Cardiac muscle cell (in vitro differentiated cells and primary cell): ENCODE measurements around the gene DUSP7. TPM values are rescaled to one million over a fixed set of nuclear protein-coding genes. Genes with fewer than 3 reads are reported as not detected.

Source experiments
- DNase-seq, 2 donors: peaks; one replicate each; pipeline versions ENCODE4 v3.0.0 to v3.0.0-alpha.2; 2010 to 2017; ENCODE audit warnings: low read depth in 1 of 2, low spot score in 1 of 2
- H3K27ac ChIP-seq: fragments of 200-600 bp; sonication (generic); 2 replicates; pipeline ENCODE4 v1.5.1; 2016
- H3K27me3 ChIP-seq: fragments of 200-600 bp; sonication (generic); 2 replicates; pipeline ENCODE4 v1.6.0; 2016; ENCODE audit warnings: control low read depth
- H3K36me3 ChIP-seq: fragments of 200-600 bp; sonication (generic); 2 replicates; pipeline ENCODE4 v1.5.1; 2016; ENCODE audit warnings: control low read depth
- H3K4me1 ChIP-seq: fragments of 200-600 bp; sonication (generic); 2 replicates; pipeline ENCODE4 v1.8.1; 2017; ENCODE audit warnings: low read depth, mild to moderate bottlenecking, mixed run types
- H3K4me3 ChIP-seq: fragments of 200-600 bp; sonication (generic); 2 replicates; pipeline ENCODE4 v1.5.1; 2016; ENCODE audit warnings: mild to moderate bottlenecking
- H3K9me3 ChIP-seq: fragments of 200-600 bp; sonication (generic); 2 replicates; pipeline ENCODE4 v1.5.1; 2017; ENCODE audit warnings: low read depth, mild to moderate bottlenecking, control low read depth
- polyA plus RNA-seq: library from polyadenylated mRNA; unstranded; fragments of >200 nt; fragmentation: Nextera tagmentation; extraction: Ambion mirVana; gene quantifications from 2 replicates; pipeline ENCODE4 v1.2.1, GENCODE V29; 2016
- total RNA-seq: library from RNA; depleted of rRNA; stranded (reverse); fragments of >200 nt; gene quantifications from 2 replicates; pipeline ENCODE4 v1.2.3, GENCODE V29; 2016
- TF ChIP-seq, protein P1 (sequence below): IDR thresholded peaks from 2 replicates; pipeline ENCODE4 v1.5.1; 2012; ENCODE audit warnings: low read depth, mild to moderate bottlenecking, low read length

Gene DUSP7
- total and polyA plus RNA-seq, 2 experiments from 2014 or later: 7.1 to 39.5 TPM

DNA sequence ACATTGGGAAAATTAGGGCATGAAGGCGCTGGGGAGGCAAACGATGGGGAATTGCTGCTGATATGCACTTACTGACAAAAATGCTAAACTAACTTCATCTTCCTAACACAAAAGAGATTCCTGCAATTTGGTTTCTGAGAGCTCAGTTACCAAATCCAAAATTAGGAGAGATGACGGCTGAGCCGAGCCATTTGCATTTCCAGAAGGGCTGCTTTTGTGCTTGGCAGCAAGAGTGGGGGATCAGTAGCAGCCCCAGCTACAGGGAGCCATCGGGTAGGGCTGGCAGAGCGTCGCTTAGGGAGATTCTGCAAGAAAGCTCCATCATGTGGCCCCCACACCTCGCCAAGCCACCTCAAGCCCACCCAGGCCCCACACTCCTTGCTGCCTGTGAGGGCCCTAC, 16.1 kb upstream of the DUSP7 start:
- TF ChIP-seq, protein P1, sequence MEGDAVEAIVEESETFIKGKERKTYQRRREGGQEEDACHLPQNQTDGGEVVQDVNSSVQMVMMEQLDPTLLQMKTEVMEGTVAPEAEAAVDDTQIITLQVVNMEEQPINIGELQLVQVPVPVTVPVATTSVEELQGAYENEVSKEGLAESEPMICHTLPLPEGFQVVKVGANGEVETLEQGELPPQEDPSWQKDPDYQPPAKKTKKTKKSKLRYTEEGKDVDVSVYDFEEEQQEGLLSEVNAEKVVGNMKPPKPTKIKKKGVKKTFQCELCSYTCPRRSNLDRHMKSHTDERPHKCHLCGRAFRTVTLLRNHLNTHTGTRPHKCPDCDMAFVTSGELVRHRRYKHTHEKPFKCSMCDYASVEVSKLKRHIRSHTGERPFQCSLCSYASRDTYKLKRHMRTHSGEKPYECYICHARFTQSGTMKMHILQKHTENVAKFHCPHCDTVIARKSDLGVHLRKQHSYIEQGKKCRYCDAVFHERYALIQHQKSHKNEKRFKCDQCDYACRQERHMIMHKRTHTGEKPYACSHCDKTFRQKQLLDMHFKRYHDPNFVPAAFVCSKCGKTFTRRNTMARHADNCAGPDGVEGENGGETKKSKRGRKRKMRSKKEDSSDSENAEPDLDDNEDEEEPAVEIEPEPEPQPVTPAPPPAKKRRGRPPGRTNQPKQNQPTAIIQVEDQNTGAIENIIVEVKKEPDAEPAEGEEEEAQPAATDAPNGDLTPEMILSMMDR: no peak

DNA sequence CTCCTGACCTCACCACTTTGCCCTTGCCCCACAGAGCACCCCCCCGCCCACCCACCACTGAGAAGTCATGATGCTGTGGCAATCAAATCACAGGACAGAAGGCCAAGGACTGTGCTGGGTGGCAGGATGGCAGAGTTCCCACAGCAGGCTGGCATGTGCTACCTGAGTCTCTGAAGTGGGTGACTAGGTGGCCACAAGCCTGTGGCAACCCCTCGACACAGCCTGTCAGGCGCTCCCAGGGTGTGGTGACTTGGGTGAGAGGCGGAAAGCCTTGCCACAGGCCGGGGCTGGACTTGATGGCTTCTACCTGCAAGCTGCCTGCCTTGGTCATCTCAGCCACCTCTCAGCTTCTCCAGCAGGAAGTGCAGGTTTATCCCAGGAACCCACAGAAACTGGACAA, 15.6 kb upstream of the DUSP7 start:
- DNase-seq: no peak
- TF ChIP-seq, protein P1: no peak
- H3K27ac ChIP-seq: no peak overlapping the region
- peaks cover 22% of the 10 kb centered on the region for H3K4me1 ChIP-seq
- no peaks in the 10 kb centered on the region for H3K36me3 ChIP-seq
- H3K4me3 ChIP-seq: no peak overlapping the region
- no peaks in the 10 kb centered on the region for H3K9me3 ChIP-seq
- H3K27me3 ChIP-seq: no peaks in the 10 kb centered on the region

More for the DNA sequence above, 16.1 kb upstream of the DUSP7 start:
- H3K4me1 ChIP-seq: peaks cover 26% of the 10 kb centered on the region
- DNase-seq: no peak
- H3K27ac ChIP-seq: no peak overlapping the region
- H3K36me3 ChIP-seq: no peaks in the 10 kb centered on the region
- no peak overlapping the region for H3K4me3 ChIP-seq
- H3K27me3 ChIP-seq: no peaks in the 10 kb centered on the region
- no peaks in the 10 kb centered on the region for H3K9me3 ChIP-seq

DNA sequence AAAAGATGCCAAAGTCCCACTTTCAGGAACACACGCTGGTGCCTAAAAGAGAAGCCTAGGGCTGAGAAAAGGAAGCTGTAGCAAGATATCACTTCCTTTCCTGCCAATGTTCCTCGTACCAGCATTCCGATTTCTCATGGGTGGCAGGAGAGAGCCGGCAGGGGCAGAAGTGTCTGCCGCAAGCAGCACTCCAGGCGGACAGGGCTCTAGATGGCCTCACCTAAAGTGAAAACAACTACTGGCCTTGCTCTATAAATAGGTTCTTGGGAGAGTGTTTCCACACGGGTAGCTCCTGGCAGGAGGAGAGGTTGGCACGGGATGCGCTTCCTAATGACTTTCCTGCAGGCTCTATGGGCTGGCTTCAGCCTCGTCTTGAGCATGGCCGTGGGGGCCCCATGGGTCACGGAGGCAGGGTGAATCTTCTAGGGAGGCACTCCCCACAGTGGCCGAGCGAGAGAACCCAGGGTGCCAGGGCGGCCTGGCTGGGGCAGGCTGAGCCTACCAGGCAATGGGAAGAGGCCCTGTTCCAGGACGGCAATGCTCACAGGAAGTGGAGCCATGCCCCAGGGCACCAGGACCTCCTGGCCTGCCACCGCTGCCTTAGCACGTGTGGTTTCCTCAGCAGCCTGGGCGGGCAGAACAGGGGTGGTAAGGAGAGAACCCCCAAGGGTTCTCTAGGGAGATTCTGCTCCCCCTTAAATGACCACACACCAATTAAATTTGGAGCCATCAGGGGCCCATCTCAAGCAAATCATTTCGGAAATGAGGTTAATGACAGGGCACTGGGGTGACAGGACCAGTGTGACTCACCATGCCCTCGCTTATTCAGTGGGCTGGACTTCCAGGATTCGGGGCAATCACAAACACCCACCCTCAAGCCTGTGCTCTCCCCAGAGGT, 14.6 kb upstream of the DUSP7 start:
- DNase-seq: peak in 1 of 2 donors; percentile 42
- Histone ChIP-seq H3K27ac (no peak overlapping the region), H3K9me3 (no peaks in the 10 kb centered on the region), H3K4me1 (peaks cover 21% of the 10 kb centered on the region), H3K36me3 (no peaks in the 10 kb centered on the region), H3K4me3 (no peak overlapping the region), H3K27me3 (no peaks in the 10 kb centered on the region)
- TF ChIP-seq, protein P1: no peak

DNA sequence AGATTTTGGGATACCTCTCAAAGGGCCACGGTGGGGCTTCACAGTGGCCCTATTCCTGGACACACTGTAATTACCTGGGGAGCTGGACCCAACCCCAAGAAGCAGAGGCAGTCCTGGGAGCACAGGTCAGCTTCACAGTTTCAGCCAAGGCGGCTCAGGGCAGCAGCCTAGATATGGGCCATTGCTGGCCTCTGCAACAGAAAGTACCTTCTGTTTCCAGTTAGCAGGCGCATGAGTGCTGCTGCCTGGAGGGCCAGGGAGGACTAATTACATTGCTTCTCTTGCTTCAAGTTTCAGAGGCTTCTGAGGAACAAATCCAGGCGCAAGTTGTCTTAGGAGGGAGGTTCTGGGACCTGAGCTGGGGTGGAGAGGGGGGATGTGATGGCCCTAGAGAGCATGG, 13.5 kb upstream of the DUSP7 start:
- H3K27me3 ChIP-seq: no peaks in the 10 kb centered on the region
- H3K4me1 ChIP-seq: peaks cover 21% of the 10 kb centered on the region
- H3K36me3 ChIP-seq: no peaks in the 10 kb centered on the region
- H3K4me3 ChIP-seq: no peak overlapping the region
- no peaks in the 10 kb centered on the region for H3K9me3 ChIP-seq
- TF ChIP-seq, protein P1: no peak
- no peak for DNase-seq
- H3K27ac ChIP-seq: no peak overlapping the region

DNA sequence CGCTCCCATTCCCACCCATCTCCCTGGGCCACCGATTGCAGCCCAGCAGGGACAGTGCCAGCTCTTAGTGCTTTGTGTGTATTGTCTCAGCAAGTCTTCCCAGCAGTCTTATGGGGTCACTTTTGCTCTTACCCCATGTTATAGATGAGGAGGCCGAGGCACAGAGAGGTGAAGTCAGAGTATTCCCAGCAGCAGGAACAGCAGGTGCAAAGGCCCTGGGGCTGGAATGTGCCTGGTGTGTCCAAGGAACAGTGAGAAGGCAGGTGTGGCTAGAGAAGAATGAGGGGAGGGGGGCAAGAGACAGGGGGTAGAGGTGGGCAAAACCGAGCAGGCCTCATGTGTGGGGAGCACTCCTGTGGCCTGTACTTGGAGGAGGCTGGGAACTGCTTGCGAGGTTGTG, 12.8 kb upstream of the DUSP7 start:
- TF ChIP-seq, protein P1: no peak
- no peak for DNase-seq
- H3K4me3 ChIP-seq: no peak overlapping the region
- peaks cover 21% of the 10 kb centered on the region for H3K4me1 ChIP-seq
- no peaks in the 10 kb centered on the region for H3K27me3 ChIP-seq
- no peaks in the 10 kb centered on the region for H3K9me3 ChIP-seq
- no peaks in the 10 kb centered on the region for H3K36me3 ChIP-seq
- H3K27ac ChIP-seq: no peak overlapping the region
